Ovary (tissue), 9 donors: Measurements from ENCODE around the gene HECW1. TPM values are rescaled to one million over a fixed set of nuclear protein-coding genes. Genes with fewer than 3 reads are reported as not detected.
A peak's percentile ranks its signal among the peaks of the same experiment; 100 is the strongest.

Experiments
- DNase-seq, 5 donors: peaks; one replicate each; pipeline ENCODE4 v3.0.0-alpha.2; 2019 to 2020
- H3K27ac ChIP-seq, 2 donors: fragments of 200-600 bp; one replicate each; pipeline versions ENCODE4 v1.5.1 to v1.8.0; 2019 to 2022
- H3K27me3 ChIP-seq: fragments of 200-600 bp; one replicate; pipeline ENCODE4 v1.8.0; 2022
- H3K36me3 ChIP-seq: fragments of 200-600 bp; sonication (generic); one replicate; pipeline ENCODE4 v1.5.1; 2019
- H3K4me1 ChIP-seq: one replicate; pipeline ENCODE4 v1.8.1; 2013; ENCODE audit warnings: mild to moderate bottlenecking, moderate library complexity; ENCODE audit not compliant: insufficient read depth
- H3K4me3 ChIP-seq: fragments of 200-600 bp; sonication (generic); one replicate; pipeline ENCODE4 v1.5.1; 2017
- H3K9me3 ChIP-seq, 2 donors: fragments of 200-600 bp in 1 of 2; sonication (generic) in 1 of 2; one replicate each; pipeline versions ENCODE4 v1.5.1 to v1.8.1; 2013 to 2019; ENCODE audit warnings: mild to moderate bottlenecking in 1 of 2, moderate library complexity in 1 of 2
- CTCF ChIP-seq, 3 donors: fragments of 450-650 bp in 2 of 3; fragments of 200-600 bp in 1 of 3; IDR thresholded peaks; one replicate each; pipeline versions ENCODE4 v1.5.1 to v1.8.0; 2016 to 2022; ENCODE audit warnings: antibody characterized with exemption in 3 of 3, mild to moderate bottlenecking in 1 of 3
- EP300 ChIP-seq: sonication (generic); formaldehyde crosslinking; IDR thresholded peaks from one replicate; pipeline ENCODE4 v1.6.1; 2017; ENCODE audit warnings: antibody characterized with exemption
- POLR2A ChIP-seq: fragments of 450-650 bp; IDR thresholded peaks from one replicate; pipeline ENCODE4 v1.6.1; 2017; ENCODE audit warnings: antibody characterized with exemption, mild to moderate bottlenecking, moderate library complexity
- WGBS, 3 donors: extraction: QIAGEN DNeasy Blood & Tissue Kit in 1 of 3; methylation state at CpG; one replicate each; pipeline versions ENCODE4 v1.1.5 to v1.1.7; 2013 to 2017; 5-methylcytosine and 5-hydroxymethylcytosine counted together
- intact Hi-C, 4 donors: fragments of 100-400 bp; cut with DNase I; formaldehyde crosslinking; loops; one replicate each; pipeline versions ENCODE4 v1.11.0 to v1.15.1; 2022 to 2023
- polyA plus RNA-seq, 2 donors: library from polyadenylated mRNA; stranded (reverse); fragments of 200-250 nt in 1 of 2; fragments of 350-450 nt in 1 of 2; fragmentation: Illumina TruSeq in 1 of 2; extraction: RNeasy Lipid Tissue Mini Kit (QIAGEN cat#74804) in 1 of 2; gene quantifications; one replicate each; pipeline ENCODE4 v1.2.3, GENCODE V29; 2013 to 2014
- total RNA-seq, 7 donors: library from RNA; depleted of rRNA in 2 of 7; stranded (reverse); fragments of >200 nt in 2 of 7; fragmentation: NEBNext Ultra II Directional in 3 of 7; extraction: Animal tissue kit (Norgen Biotek cat#: 25700) in 3 of 7; gene quantifications; one replicate each; pipeline versions ENCODE4 v1.1.0 to v1.2.4, GENCODE V29; 2016 to 2023
- donor health status: DM: no; HTN: no; CAD: no; lungs with moderate emphysema.
- donor health status: DM: no; HTN: no; CAD: no.
- donor health status: Bipolar disorder and iron deficiency.
- donor health status: DM: yes; HTN: yes; CAD: no.
- donor health status: DM: no; HTN: no; CAD: no.
- donor health status: DM: yes; HTN: yes; CAD: no.

HECW1 gene
- total and polyA plus RNA-seq, 9 donors, result 0.31 to 6.4 (median 1.8) TPM; not detected in 1

GRCh38 chr7:43108255-43109011, 4.0 kb upstream of the HECW1 start:
- peak; percentile 23 to 79 (median 56) for DNase-seq
- no peak for TF ChIP-seq EP300
- no peak for TF ChIP-seq POLR2A
- TF ChIP-seq CTCF (IDR thresholded peaks at IDR 0.05), result peak in 1 of 3 donors; percentile 40
- WGBS, 3 donors, result 14 to 19% (median 17%) methylated on average over 3 of the region's 3 CpGs
- no peak overlapping the region for H3K27ac ChIP-seq
- intact Hi-C loops, result no loop called here
- no peaks in the 10 kb centered on the region for H3K36me3 ChIP-seq
- peaks cover 3% of the 10 kb centered on the region for H3K4me1 ChIP-seq
- H3K9me3 ChIP-seq, result no peaks in the 10 kb centered on the region
- H3K4me3 ChIP-seq, result no peak overlapping the region
- H3K27me3 ChIP-seq, result no peaks in the 10 kb centered on the region

- Histone ChIP-seq H3K9me3 (no peaks in the 10 kb centered on the region), H3K27me3 (no peaks in the 10 kb centered on the region), H3K36me3 (no peaks in the 10 kb centered on the region), H3K27ac (no peak overlapping the region), H3K4me1 (peaks cover 3% of the 10 kb centered on the region), H3K4me3 (no peak overlapping the region)
- WGBS, 3 donors, result 27 to 33% (median 31%) methylated on average over 3 of the region's 3 CpGs
- TF ChIP-seq CTCF (IDR thresholded peaks at IDR 0.05) (no peak), EP300 (no peak), POLR2A (no peak)
- intact Hi-C loops, result no loop called here
- no peak for DNase-seq
Measured at GRCh38 chr7:43110791-43111535, 1.5 kb upstream of the HECW1 start.

GRCh38 chr7:43111630-43112458, 603 bp upstream of the HECW1 start:
- whole genome bisulfite sequencing, 3 donors, result 14 to 16% (median 15%) methylated on average over 17 of the region's 17 CpGs
- Histone ChIP-seq H3K9me3 (no peaks in the 10 kb centered on the region), H3K4me3 (no peak overlapping the region), H3K4me1 (peaks cover 3% of the 10 kb centered on the region), H3K36me3 (no peaks in the 10 kb centered on the region), H3K27ac (no peak overlapping the region), H3K27me3 (no peaks in the 10 kb centered on the region)
- intact Hi-C loops, result no loop called here
- TF ChIP-seq EP300 (no peak), CTCF (IDR thresholded peaks at IDR 0.05) (no peak), POLR2A (no peak)
- DNase-seq, result no peak

GRCh38 chr7:43112941-43113621, 634 bp downstream of the HECW1 start:
- Histone ChIP-seq H3K27me3 (no peaks in the 10 kb centered on the region), H3K9me3 (no peaks in the 10 kb centered on the region), H3K36me3 (no peaks in the 10 kb centered on the region), H3K4me1 (peaks cover 3% of the 10 kb centered on the region), H3K4me3 (peak overlapping the region; percentile 26), H3K27ac (no peak overlapping the region)
- TF ChIP-seq POLR2A (no peak), CTCF (IDR thresholded peaks at IDR 0.05) (no peak), EP300 (no peak)
- WGBS, 3 donors, result 1 to 3% (median 1%) methylated on average over 35 to 64 of the region's 64 CpGs
- peak; percentile 16 to 65 (median 29) for DNase-seq
- intact Hi-C loops, result no loop called here
